HG02943 (cell line): ENCODE data around the gene MESP2.

ENCODE experiments used
- ATAC-seq: cut with Tn5 transposase; IDR thresholded peaks from one replicate; pipeline ENCODE4 v1.9.1; 2021; ENCODE audit warnings: mild to moderate bottlenecking, low read depth, moderate library complexity; ENCODE audit not compliant: unreplicated experiment

Gene MESP2

DNA sequence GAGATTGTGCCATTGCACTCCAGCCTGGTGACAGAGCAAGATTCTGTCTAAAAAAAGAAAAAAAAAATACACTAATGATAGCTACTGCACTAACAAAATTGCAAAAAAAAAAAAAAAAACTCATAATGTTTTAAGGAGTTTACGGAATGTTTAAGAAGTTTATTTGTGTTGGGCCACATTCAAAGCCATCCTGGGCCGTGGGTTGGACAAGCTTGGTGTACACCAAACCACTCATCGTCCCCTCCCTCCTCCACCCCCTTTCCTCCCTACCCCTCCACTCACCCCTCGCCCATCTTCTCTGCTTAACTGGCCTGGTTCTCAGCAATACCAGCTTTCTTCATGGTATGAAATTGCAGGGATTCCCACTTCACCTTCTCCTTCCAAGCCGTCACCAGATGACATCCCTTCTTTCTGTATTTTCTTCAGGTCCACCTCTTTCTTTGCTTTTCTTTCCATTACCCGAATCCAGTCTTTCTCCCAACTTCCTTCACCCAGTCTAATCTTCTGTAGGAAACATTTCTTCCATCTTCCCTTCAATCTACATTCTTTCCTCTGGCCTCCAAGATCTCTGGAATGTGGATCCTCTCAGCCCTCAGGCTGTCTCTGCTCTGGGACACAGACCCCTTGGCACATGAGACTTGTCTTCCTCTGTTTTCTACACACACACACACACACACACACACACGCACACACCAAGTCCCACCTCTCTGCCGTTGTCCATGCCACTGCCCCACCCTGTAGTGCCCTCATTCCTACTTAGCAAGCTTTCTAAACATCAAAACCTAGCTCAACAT, 21.6 kb upstream of the MESP2 start:
- no peak for ATAC-seq

DNA sequence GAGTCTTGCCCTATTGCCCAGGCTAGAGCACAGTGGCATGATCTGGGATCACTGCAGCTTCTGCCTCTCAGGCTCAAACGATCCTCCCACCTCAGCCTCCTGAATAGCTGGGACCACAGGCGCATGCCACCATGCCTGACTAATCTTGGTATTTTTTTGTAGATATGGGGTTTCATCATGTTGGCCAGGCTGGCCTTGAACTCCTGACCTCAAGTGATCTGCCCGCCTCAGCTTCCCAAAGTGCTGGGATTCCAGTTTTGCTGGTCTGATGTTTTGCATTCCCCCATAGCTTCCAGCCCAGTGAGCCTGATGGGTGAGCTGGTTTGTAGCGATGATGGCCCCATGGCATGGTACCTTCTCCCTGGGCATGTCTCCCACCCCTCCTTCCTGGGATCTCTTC, 20.4 kb upstream of the MESP2 start:
- ATAC-seq: no peak

DNA sequence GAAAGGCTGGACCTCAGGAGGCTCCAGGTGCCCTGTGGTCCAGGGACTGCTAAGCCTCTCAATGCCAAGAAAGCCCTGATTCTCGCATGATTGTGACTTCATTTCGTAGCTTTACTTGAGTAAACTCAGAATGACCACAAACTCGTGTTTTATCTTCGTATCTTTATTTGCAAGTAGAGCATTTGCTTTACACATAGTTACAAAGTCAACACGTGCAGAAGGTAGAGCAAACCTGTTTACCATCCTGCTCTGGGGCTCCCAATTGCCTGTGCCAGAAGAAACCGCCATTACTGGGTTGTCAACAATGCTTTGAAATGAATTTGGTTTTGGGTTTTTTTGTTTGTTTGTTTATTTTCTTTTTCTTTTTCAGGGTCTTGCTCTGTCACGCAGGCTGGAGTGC, 19.2 kb upstream of the MESP2 start:
- no peak for ATAC-seq

DNA sequence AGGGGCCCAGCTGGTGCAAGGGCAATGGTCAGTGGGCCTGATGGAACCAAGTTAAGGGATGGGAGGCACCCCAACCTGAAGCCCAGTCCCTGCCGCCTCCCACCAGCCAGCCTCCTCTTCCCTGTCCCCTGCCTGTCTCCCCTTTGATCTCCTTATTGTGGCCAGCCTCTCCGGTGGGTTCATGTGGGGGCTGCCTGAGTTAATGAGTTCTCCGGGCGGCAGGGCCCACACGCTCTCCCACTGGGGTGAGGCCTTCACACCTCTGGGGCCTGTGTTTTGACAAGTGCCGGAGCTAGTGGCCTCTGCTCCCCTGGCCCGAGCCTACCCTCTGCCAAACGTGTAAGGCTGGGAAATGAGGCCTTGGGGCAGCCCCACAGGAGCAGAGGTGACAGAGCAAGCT, 17.8 kb upstream of the MESP2 start:
- no peak for ATAC-seq

DNA sequence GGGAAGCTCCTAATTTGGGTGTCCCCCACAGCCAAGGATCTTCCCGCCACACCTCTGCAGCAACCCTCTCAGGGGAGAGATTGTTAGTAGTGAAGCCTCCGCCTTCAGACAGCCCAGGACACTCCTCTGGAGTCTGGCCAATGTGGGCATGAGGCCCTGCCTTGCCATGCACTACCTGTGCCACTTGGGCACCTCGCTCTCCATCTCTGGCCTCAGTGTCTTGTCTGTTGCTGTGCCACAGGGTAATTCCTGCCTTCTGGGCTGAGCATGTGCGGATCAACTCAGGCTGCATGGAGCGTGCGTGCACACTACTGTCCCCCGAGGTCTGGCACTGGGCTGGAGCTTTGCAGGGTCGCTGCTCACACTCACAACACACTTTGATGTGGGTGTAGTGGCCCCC, 17.2 kb upstream of the MESP2 start:
- ATAC-seq: no peak

DNA sequence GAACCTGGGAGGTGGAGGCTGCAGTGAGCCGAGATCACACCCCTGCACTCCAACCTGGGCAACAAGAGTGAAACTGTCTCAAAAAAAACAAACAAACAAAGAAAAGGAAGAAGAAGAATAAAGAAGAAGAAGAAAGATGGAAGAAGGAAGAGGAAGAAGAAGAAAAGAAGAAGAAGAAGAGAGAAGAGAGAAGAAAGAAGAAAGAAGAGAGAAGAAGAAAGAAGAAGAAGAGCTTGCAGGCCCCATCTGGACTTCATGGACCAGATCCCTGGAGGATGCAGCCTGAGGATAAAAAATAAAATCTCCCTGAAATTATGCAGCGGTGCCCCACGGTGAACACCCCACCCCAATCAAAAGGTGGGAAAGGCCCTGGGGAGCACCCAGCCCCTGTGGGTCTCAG, 16.3 kb upstream of the MESP2 start:
- ATAC-seq: no peak

DNA sequence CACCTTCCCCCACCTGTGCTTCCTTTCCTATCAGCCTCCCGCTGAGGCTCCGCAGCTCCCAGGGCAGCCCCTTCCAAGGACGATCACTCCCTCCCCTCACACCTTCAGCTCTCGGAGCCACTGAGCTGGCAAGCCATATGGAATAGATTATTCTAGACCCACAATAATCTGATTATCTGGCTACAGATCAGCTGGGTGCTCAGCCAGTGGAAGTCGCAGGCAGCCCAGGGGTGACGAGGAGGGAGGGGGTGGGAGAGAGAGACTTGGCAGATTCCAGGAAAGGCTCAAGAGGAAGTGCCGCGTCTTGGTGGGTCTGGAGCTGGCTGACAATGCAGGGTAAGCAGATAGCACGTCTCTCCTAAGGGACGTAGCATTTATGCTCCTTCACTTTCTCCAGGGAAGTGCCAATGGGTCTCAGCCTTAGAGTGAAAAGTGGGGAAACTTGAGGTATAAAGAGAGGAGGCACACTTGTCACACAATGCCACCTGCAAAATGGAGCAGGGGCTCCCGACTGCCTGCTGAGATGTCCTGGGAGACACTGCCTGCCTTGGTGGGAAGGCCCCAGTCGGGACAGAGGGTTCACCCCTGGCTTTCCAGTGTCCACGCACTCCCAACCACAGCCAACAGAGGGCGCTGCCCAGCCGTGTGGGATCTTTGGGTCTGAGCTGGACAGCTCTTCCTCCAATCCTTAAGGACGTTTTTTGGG, 15.7 kb upstream of the MESP2 start:
- ATAC-seq: no peak

DNA sequence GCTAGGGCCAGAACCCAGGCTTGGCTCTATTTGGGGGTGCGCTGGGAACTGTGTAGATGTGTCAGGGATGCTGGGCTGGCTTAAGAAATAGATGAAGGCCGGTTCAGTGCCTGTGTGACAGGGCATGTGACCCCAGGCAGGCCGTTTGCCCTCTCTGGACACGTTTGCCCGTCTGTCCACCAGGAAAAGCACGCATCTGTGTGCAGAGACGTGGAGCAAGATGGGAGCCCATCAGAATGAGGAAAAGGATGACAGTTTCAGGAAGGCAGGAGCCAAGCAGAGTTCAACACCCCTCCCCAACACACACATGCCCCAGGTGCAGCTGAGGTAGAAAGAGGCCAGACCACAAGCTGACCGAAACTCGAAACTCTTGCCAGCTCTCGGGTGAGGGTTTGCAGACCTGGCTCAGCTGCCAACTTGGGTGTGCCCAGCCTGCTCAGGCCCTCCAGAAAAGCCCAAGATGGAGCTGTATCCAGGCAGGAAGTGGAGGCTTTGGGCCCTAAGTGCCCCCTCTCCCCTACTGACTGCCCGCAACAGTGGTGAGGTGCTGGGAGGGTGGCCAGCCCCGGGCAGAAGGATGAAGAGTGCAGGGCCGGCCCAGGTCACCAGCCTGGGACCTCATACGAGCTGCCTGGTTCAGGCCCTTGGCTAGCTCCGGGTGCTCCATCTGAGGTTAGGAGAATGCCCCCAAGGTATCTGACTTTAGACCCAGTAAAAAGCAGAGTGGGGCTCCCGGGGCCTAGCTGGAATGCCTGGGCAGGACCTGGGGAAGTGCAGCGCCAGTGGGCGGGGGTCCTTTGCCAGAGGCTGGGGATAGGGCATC, 14.9 kb upstream of the MESP2 start:
- peak; percentile 82 for ATAC-seq

DNA sequence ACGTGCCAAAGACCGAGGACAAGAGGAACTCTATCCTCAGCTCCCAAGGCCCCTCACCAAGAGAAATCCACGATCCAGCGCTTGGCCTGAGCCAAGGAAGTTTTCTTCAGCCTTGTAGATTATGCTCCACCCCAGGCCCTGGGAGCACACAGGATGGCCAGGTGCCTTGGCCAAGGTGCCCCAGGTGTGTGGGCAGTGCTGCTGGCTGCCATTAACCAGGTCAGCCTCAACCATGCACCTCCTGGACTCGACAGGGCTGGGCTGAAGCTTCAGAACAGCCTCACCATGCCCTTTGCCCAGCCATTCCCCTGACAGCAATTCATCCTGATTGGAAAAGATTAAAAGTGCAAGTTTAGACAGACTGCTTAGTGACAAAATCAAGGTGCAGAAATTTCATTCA, 14.2 kb upstream of the MESP2 start:
- ATAC-seq: no peak

DNA sequence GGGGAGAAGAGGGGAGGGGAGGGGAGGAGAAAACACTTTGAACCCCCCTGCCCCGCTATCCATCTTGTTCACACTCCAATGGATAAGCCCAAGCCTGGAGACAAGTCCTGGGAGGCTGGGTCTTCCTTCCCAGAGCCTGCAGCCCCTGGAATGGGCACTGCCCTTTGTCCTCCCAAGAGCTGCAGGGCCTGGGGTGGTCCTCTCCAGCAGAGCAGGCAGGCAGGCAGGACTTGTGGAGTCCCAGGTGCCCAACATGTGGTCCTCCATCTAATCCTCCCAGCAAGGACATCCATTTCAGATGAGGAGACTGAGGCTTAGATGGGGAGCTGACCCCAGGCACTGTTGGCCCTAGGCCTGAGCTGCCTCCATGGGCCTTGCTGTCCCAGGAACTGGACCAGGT, 10.4 kb upstream of the MESP2 start:
- ATAC-seq: no peak

DNA sequence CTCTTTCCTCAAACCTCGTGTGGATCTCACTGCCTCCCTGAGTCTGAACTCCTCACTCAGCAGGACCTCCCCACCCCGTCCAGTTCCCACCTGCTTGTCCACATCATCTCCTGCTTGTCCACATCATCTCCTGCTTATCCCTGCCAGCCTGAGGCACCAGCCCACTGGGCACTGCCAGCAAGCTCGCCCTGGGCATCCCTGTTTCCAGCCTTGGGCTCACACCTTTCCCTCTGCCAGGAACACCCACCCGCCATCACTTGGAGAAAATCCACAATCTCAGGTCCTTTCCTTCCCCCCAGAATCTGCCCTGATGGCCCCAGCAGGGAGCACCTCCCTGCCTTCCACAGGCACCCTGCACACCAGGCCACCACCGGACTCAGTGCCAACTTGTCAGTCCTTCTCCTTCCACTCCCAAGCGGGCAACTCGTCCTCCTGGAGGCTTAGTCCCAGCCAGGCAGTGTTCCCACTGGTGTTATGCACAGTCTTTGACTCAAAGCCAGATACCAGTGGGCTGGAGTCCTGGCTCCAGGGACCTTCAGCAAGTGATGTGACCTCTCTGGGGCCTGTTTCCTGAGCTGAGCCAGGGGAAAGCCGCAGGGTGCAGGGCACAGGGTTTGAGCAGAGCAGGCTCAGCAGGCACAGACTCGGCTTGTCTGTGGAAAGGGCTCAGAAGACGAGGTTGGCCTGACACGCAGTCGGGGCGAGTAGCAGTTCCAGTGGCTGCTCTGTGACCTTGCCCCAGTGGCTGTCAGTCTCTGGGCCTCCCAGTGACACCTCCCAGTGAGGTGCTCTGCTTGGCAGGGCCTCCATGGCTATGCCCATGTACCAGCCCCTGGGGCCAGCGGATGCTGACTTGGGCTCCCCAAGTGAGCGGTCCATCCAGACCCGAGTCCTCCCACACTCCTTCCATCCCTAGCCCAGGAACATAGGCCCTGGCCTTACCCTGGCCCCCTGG, 9.5 kb upstream of the MESP2 start:
- no peak for ATAC-seq

DNA sequence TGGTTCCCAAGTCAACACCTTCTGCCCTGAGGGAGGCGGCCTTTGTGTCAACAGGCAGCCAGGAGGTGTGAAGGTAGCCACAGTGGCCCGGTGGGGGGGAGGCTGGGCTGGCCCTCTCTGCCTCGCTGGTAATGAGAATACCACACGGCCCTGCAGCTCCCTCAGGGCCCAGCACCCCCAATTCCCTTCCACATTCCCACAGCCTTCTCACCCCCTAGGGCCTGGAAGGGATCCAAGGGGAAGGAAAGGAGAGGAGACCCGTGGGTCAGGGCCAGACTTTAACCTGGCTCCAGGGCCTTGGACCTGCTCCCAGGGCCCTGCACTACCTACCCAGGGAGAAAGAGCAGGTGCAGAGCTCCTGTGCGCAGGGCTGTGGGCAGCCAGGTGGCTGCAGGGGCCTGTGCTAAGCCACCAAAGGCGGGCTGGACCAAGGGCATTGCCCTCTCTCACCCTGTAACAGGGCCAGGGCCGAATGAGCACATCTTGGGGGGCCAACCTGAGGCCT, 8.7 kb upstream of the MESP2 start:
- ATAC-seq: no peak

DNA sequence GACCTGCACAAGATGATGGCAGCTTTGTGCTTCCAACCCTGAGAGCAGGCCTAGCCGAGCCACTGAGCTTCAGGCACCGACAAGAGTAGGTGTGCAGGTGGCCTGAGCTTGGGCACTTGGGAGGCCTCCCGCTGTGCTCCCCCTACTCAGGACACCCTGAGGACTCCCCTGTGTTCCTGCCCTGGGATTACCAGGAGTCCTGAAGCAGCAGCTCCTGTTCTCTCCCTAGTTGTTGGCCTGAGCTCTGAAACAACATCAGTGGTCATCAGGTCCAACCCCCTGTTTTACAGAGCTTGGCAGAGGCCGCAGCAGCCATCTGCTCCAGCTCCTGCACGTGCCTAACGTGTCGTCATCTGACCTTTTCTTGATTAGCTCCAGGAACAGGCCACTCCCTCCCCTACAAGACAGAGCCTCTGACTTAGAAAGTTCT, 8.0 kb upstream of the MESP2 start:
- ATAC-seq: no peak

DNA sequence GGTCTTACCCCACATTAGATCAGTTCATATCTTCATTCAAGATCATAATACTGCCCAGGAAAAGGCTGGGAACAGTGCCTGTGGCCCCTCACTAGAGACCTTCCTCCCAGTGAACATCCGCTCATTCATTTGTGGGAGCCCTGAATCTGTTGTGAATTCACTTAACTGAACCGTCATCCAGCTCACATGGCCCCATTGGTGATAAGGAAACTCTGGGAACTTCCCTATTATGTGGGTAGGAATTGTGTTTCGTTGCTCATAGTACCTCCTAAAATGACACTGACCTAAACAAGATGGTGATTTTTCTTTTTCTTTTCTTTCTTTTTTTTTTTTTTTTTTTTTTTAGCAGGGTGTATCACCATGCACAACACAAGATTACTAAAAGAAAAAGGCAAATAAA, 6.8 kb upstream of the MESP2 start:
- ATAC-seq: no peak

DNA sequence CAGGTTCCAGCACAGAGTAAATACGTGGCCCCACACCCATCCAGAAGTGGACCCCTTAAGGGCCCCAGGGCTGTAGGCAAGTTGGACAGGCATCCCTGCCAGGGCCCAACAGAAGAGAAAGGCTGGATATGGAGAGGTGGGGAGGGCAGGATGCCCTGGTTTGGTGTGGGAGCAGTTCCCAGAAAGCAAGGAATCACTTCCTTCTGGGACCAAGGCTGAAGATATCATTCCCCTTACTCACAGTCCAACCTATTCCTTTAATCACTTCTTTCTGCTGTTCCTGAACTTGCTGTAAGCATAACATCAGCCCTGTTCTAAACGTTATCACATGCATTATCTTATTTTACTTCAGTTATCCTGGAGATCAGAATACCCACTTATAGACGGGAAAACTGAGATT, 6.1 kb upstream of the MESP2 start:
- no peak for ATAC-seq

DNA sequence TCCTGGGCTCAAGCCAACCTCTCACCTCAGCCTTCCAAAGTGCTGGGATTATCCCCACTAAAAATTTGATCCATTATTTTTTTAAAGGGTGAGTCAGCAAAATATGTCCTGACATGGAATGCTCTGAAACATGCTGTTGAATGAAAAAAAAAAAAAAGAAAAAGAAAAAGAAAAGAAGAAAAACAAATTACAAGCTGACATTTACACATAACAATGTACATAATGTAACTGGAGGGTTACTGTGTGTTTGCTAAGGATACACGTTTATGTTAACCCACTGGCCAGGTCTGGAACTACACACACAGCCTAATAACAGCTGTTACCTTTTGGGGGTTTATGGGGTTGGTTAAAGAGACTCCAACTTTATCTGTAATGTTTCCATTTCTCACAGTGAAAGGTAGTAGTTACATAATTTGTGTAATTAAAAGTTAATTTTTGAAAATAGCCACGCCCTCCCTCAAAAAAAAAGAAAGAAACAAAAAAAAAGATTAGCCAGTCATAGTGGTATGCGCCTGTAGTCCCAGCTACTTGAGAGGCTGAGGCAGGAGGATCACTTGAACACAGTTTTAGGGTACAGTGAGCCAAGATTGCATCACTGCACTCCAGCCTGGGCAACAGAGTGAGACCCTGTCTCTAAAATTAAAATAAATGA, 3.1 kb upstream of the MESP2 start:
- no peak for ATAC-seq

DNA sequence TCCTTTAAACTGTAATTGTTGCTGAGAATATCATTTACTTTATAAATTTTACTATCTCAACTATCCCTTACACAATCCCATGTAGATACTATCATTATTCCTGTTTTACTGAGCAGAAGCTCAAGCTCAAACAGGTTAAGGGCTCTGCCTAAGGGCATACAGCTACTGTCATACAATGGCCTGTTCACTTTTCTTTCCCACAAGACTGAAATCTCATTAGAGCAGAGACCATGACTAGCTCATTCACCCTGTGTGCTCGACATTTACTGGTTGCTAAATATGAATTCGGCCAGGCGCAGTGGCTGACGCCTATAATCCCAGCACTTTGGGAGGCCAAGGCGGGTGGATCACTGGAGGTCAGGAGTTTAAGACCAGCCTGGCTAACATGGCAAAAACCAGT, 1.6 kb upstream of the MESP2 start:
- ATAC-seq: no peak

DNA sequence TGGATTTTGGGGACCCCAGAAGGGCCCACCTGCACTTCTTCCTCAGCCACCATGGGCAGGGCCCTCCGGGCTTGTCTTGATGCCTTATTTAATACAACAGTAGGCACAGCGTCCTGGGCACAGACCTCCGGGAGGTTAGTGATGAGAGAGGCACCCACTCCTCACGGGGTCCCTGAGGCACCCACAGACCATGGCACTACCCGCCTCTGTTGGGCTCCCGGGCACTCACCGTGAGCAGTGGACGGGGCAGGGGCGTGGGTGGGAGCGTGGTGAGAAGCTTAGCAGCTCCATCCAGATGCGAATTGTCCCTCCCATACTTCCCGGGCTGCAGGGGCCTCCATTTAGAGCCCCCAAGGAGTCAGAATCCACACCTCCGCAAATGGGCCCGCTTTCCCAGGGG, 317 bp upstream of the MESP2 start:
- no peak for ATAC-seq

DNA sequence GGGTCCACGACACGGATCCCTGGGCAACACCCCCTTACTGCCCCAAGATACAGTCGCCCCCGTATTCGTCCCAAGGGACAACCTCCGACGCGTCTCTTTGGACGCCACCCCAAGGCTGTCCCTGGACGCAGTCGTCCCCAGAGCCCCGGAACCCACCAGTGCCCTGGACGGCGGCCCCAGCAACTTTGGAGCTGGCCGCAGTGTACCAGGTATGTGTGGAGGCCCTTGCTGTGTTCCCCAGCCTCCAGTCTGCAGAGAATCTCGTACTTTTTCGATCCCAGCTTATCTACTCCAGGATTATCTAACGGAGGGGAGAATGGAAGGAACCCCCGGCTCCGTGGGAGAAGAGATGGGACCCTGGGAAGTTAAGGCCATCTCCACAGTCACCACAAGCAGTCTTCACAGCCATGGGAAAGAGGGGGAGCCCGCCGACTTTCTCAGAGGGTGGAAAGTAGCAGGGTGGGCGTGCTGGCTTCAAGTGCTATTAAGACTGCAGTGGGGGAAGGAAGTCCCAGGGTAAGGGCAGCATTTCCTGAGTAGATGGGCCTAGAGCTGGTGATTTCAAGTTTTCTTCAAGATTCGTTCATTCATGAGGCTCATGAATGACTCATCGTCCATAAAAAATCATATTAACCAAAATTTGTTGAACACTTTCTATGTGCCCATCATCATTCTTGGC, 1.1 kb downstream of the MESP2 start:
- no peak for ATAC-seq
